ENCODE results near the gene ROR1. TPM values are rescaled to one million over a fixed set of nuclear protein-coding genes. Genes with fewer than 3 reads are reported as not detected.

ROR1 gene
- total RNA-seq, 2 experiments from 2014 or later: not detected

GRCh38 chr1:64046891-64047290 is 273.1 kb downstream of the ROR1 start:
- no peak overlapping the region for H3K27ac Mint-ChIP-seq
- H3K36me3 Mint-ChIP-seq (ENCODE audit: low read depth): no peaks in the 10 kb centered on the region
- H3K4me1 Mint-ChIP-seq (ENCODE audit: low read depth): no peaks in the 10 kb centered on the region
- DNase-seq (no peak), ATAC-seq (no peak)
- H3K9me3 Mint-ChIP-seq: no peaks in the 10 kb centered on the region
- POLR2A ChIA-PET: no interaction called here
- H3K27me3 Mint-ChIP-seq: no peaks in the 10 kb centered on the region
- CTCF ChIA-PET: no interaction called here
- no peak overlapping the region for H3K4me3 Mint-ChIP-seq
- intact Hi-C loops (cut with micrococcal nuclease): no loop called here
- no peak for TF ChIP-seq CTCF (IDR thresholded peaks at IDR 0.05)

- intact Hi-C loops (cut with micrococcal nuclease): no loop called here
- no peak for DNase-seq
- no peaks in the 10 kb centered on the region for H3K36me3 Mint-ChIP-seq (ENCODE audit: low read depth)
- no peak for TF ChIP-seq CTCF (IDR thresholded peaks at IDR 0.05)
- H3K27me3 Mint-ChIP-seq: no peaks in the 10 kb centered on the region
- ATAC-seq: no peak
- H3K4me1 Mint-ChIP-seq (ENCODE audit: low read depth): no peaks in the 10 kb centered on the region
- no peak overlapping the region for H3K4me3 Mint-ChIP-seq
- CTCF ChIA-PET: interaction anchor here (0.7 kb wide), 1 partner anchor 10 kb away, joined by 3 read pairs; no protein-coding TSS in a partner anchor
- H3K9me3 Mint-ChIP-seq: no peaks in the 10 kb centered on the region
- no peak overlapping the region for H3K27ac Mint-ChIP-seq
- POLR2A ChIA-PET: no interaction called here
Measured at GRCh38 chr1:64047549-64047996, 273.8 kb downstream of the ROR1 start.

- Mint-ChIP-seq H3K9me3 (no peaks in the 10 kb centered on the region), H3K27ac (no peak overlapping the region), H3K4me1 (ENCODE audit: low read depth) (no peaks in the 10 kb centered on the region), H3K36me3 (ENCODE audit: low read depth) (no peaks in the 10 kb centered on the region), H3K27me3 (no peaks in the 10 kb centered on the region), H3K4me3 (no peak overlapping the region)
- no peak for ATAC-seq
- intact Hi-C loops (cut with micrococcal nuclease): no loop called here
- DNase-seq: no peak
- no peak for TF ChIP-seq CTCF (IDR thresholded peaks at IDR 0.05)
- POLR2A ChIA-PET: no interaction called here
- CTCF ChIA-PET: no interaction called here
Measured at GRCh38 chr1:64049900-64050540, 276.2 kb downstream of the ROR1 start.

GRCh38 chr1:64050601-64051000 is 276.8 kb downstream of the ROR1 start:
- ChIA-PET CTCF (no interaction called here), POLR2A (no interaction called here)
- Mint-ChIP-seq H3K27ac (no peak overlapping the region), H3K36me3 (ENCODE audit: low read depth) (no peaks in the 10 kb centered on the region), H3K4me3 (no peak overlapping the region), H3K9me3 (no peaks in the 10 kb centered on the region), H3K27me3 (no peaks in the 10 kb centered on the region), H3K4me1 (ENCODE audit: low read depth) (no peaks in the 10 kb centered on the region)
- intact Hi-C loops (cut with micrococcal nuclease): no loop called here
- no peak for TF ChIP-seq CTCF (IDR thresholded peaks at IDR 0.05)
- ATAC-seq: no peak
- no peak for DNase-seq

- no peak for TF ChIP-seq CTCF (IDR thresholded peaks at IDR 0.05)
- Mint-ChIP-seq H3K4me3 (no peak overlapping the region), H3K9me3 (no peaks in the 10 kb centered on the region)
Measured at GRCh38 chr1:64051796-64052195, 278.0 kb downstream of the ROR1 start.

More at GRCh38 chr1:64051796-64052195, 278.0 kb downstream of the ROR1 start:
- no peaks in the 10 kb centered on the region for H3K4me1 Mint-ChIP-seq (ENCODE audit: low read depth)
- H3K36me3 Mint-ChIP-seq (ENCODE audit: low read depth): no peaks in the 10 kb centered on the region
- no peak for ATAC-seq
- DNase-seq: no peak
- no peak overlapping the region for H3K27ac Mint-ChIP-seq
- CTCF ChIA-PET: no interaction called here
- intact Hi-C loops (cut with micrococcal nuclease): no loop called here
- POLR2A ChIA-PET: no interaction called here
- H3K27me3 Mint-ChIP-seq: no peaks in the 10 kb centered on the region

Measured in activated CD8-positive, alpha-beta T cell treated with anti-CD3 and anti-CD28 coated beads for 36 hours (primary cell).